ENCODE measurements around the gene KRTAP13-3. TPM values are rescaled to one million over a fixed set of nuclear protein-coding genes. Genes with fewer than 3 reads are reported as not detected.

KRTAP13-3 gene
- total and polyA plus RNA-seq, 12 donors = not detected

- no peak for DNase-seq
- H3K27ac ChIP-seq = no peak overlapping the region
- no peak for ATAC-seq
- WGBS, 2 donors = 53 to 63% methylated on average over 4 of the region's 4 CpGs
- no peaks in the 10 kb centered on the region for H3K27me3 ChIP-seq
- TF ChIP-seq CTCF (IDR thresholded peaks at IDR 0.05) = no peak
- H3K36me3 ChIP-seq = no peaks in the 10 kb centered on the region
- intact Hi-C loops (cut with DNase I) = loop anchor here in 3 of 10 donors (10.0 kb wide), 2 partner anchors 288 to 638 kb away; no protein-coding TSS in a partner anchor
- no peaks in the 10 kb centered on the region for H3K4me1 ChIP-seq
- H3K9me3 ChIP-seq = no peaks in the 10 kb centered on the region
- no peak overlapping the region for H3K4me3 ChIP-seq
Measured at GRCh38 chr21:30447056-30447455, 21.3 kb upstream of the KRTAP13-3 start.

- TF ChIP-seq CTCF (IDR thresholded peaks at IDR 0.05) = peak in 7 of 9 donors; percentile 13 to 55 (median 52)
- WGBS, 2 donors = 44 to 48% methylated on average over 1 of the region's 1 CpG
- no peaks in the 10 kb centered on the region for H3K27me3 ChIP-seq
- DNase-seq = peak in 1 of 2 donors; percentile 4
- ATAC-seq = peak in 6 of 8 donors; percentile 25 to 79 (median 60)
- no peak overlapping the region for H3K27ac ChIP-seq
- H3K4me3 ChIP-seq = no peak overlapping the region
- H3K4me1 ChIP-seq = no peaks in the 10 kb centered on the region
- H3K36me3 ChIP-seq = no peaks in the 10 kb centered on the region
- H3K9me3 ChIP-seq = no peaks in the 10 kb centered on the region
- intact Hi-C loops (cut with DNase I) = loop anchor here in 7 of 10 donors (2.0 to 10.0 kb wide), 5 partner anchors 288 to 643 kb away; no protein-coding TSS in a partner anchor
Measured at GRCh38 chr21:30444204-30444603, 18.5 kb upstream of the KRTAP13-3 start.

GRCh38 chr21:30443226-30443625 is 17.5 kb upstream of the KRTAP13-3 start:
- intact Hi-C loops (cut with DNase I) = loop anchor here in 6 of 10 donors (5.0 to 10.0 kb wide), 4 partner anchors 289 to 644 kb away; no protein-coding TSS in a partner anchor
- H3K27me3 ChIP-seq = no peaks in the 10 kb centered on the region
- no peak for DNase-seq

GRCh38 chr21:30439975-30440374 is 14.2 kb upstream of the KRTAP13-3 start, which contains the start of gene KRTAP15-1:
Gene KRTAP15-1, plus strand, starts transcription at chr21:30440275. Its CDS starts 53 bp downstream, at chr21:30440328.
- Histone ChIP-seq H3K27ac (no peak within 1 kb of the TSS), H3K36me3 (no peaks in the 10 kb centered on the region), H3K27me3 (no peaks in the 10 kb centered on the region), H3K9me3 (no peaks in the 10 kb centered on the region), H3K4me1 (no peaks in the 10 kb centered on the region), H3K4me3 (no peak within 1 kb of the TSS)
- DNase-seq (no peak), ATAC-seq (no peak)
- 92 to 94% methylated on average over 5 of the region's 5 CpGs for WGBS, 2 donors
- intact Hi-C loops (cut with DNase I) = loop anchor here in 7 of 10 donors (5.0 to 10.0 kb wide), 6 partner anchors 95 to 647 kb away; partner anchors contain the start of gene KRTAP23-1 (in 1 of the 7)
- no peak for TF ChIP-seq CTCF (IDR thresholded peaks at IDR 0.05)

More at GRCh38 chr21:30443226-30443625, 17.5 kb upstream of the KRTAP13-3 start:
- H3K9me3 ChIP-seq = no peaks in the 10 kb centered on the region
- H3K4me3 ChIP-seq = no peak overlapping the region
- H3K4me1 ChIP-seq = no peaks in the 10 kb centered on the region
- TF ChIP-seq CTCF (IDR thresholded peaks at IDR 0.05) = no peak
- H3K36me3 ChIP-seq = no peaks in the 10 kb centered on the region
- no peak overlapping the region for H3K27ac ChIP-seq
- ATAC-seq = no peak
